SK-N-SH treated with all-trans-retinoic acid at 6 μM for 48 hours (cell line): ENCODE results near the gene MRPL1.

Experiments used
- ATAC-seq: fragments of 200-7000 bp; cut with Tn5 transposase; 3 replicates; pipeline ENCODE4 v1.9.1; 2020; ENCODE audit warnings: mild to moderate bottlenecking, moderate library complexity
- ARNTL ChIP-seq: fragments of 450-650 bp; formaldehyde crosslinking; IDR thresholded peaks from 2 replicates; pipeline ENCODE4 v1.5.0; 2020; ENCODE audit warnings: low read depth, mild to moderate bottlenecking, moderate library complexity, borderline replicate concordance
- BACH2 ChIP-seq: fragments of 250-450 bp; sonication (Bioruptor Pico); IDR thresholded peaks from 2 replicates; pipeline ENCODE4 v1.9.0; 2021; ENCODE audit warnings: mild to moderate bottlenecking, borderline replicate concordance
- CSDC2 ChIP-seq: fragments of 250-450 bp; sonication (Bioruptor Pico); IDR thresholded peaks from 2 replicates; pipeline ENCODE4 v1.5.0; 2020; ENCODE audit warnings: mild to moderate bottlenecking, moderate library complexity
- ESRRG ChIP-seq: fragments of 250-450 bp; sonication (Bioruptor Pico); IDR thresholded peaks from 2 replicates; pipeline ENCODE4 v1.6.1; 2021; ENCODE audit warnings: mild to moderate bottlenecking
- ISL1 ChIP-seq: fragments of 250-450 bp; sonication (Bioruptor Pico); IDR thresholded peaks from 2 replicates; pipeline ENCODE4 v2.1.2; 2022; ENCODE audit warnings: mild to moderate bottlenecking, moderate library complexity
- OSR1 ChIP-seq: fragments of 250-450 bp; sonication (Bioruptor Pico); IDR thresholded peaks from 2 replicates; pipeline ENCODE4 v1.8.0; 2022; ENCODE audit warnings: moderate library complexity, mild to moderate bottlenecking, inconsistent platforms
- POU6F1 ChIP-seq: fragments of 250-450 bp; sonication (Bioruptor Pico); IDR thresholded peaks from 2 replicates; pipeline ENCODE4 v1.8.0; 2021; ENCODE audit warnings: low read depth, mild to moderate bottlenecking, moderate library complexity, borderline replicate concordance
- PPARA ChIP-seq: fragments of 250-450 bp; sonication (Bioruptor Pico); IDR thresholded peaks from 2 replicates; pipeline ENCODE4 v1.5.0; 2020; ENCODE audit warnings: mild to moderate bottlenecking, borderline replicate concordance
- RARB ChIP-seq: fragments of 250-450 bp; sonication (Bioruptor Pico); IDR thresholded peaks from 2 replicates; pipeline ENCODE4 v1.8.0; 2021; ENCODE audit warnings: mild to moderate bottlenecking, moderate library complexity
- TCF4 ChIP-seq: fragments of 250-450 bp; sonication (Bioruptor Pico); IDR thresholded peaks from 2 replicates; pipeline ENCODE4 v1.8.0; 2021; ENCODE audit warnings: mild to moderate bottlenecking, moderate library complexity, borderline replicate concordance
- TOX ChIP-seq: fragments of 250-450 bp; sonication (Bioruptor Pico); IDR thresholded peaks from 2 replicates; pipeline ENCODE4 v1.8.0; 2021; ENCODE audit warnings: mild to moderate bottlenecking, moderate library complexity, borderline replicate concordance
- ZC3H10 ChIP-seq: fragments of 250-450 bp; sonication (Bioruptor Pico); IDR thresholded peaks from 2 replicates; pipeline ENCODE4 v1.5.1; 2021; ENCODE audit warnings: mild to moderate bottlenecking, moderate library complexity
- ZFP3 ChIP-seq: fragments of 250-450 bp; sonication (Bioruptor Pico); IDR thresholded peaks from 2 replicates; pipeline ENCODE4 v1.5.0; 2020; ENCODE audit warnings: mild to moderate bottlenecking, moderate library complexity
- ZFP30 ChIP-seq: fragments of 450-650 bp; formaldehyde crosslinking; IDR thresholded peaks from 2 replicates; pipeline ENCODE4 v1.5.0; 2022; ENCODE audit warnings: mild to moderate bottlenecking, moderate library complexity
- ZNF565 ChIP-seq: fragments of 450-650 bp; formaldehyde crosslinking; conservative IDR thresholded peaks from 2 replicates; pipeline ENCODE4 v1.5.0; 2020; ENCODE audit warnings: low read depth, mild to moderate bottlenecking, moderate library complexity
- ZNF70 ChIP-seq: fragments of 450-650 bp; formaldehyde crosslinking; IDR thresholded peaks from 2 replicates; pipeline ENCODE4 v1.5.0; 2020; ENCODE audit warnings: mild to moderate bottlenecking, moderate library complexity
- ZNF8 ChIP-seq: fragments of 450-650 bp; formaldehyde crosslinking; IDR thresholded peaks from 2 replicates; pipeline ENCODE4 v1.5.0; 2020; ENCODE audit warnings: mild to moderate bottlenecking, moderate library complexity
- TF ChIP-seq, protein P1 (sequence below): fragments of 250-450 bp; sonication (Bioruptor Pico); IDR thresholded peaks from 2 replicates; pipeline ENCODE4 v1.8.0; 2020; ENCODE audit warnings: mild to moderate bottlenecking, moderate library complexity, borderline replicate concordance
- TF ChIP-seq, protein P2 (sequence below): fragments of 250-450 bp; sonication (Bioruptor Pico); IDR thresholded peaks from 2 replicates; pipeline ENCODE4 v1.5.1; 2020; ENCODE audit warnings: low read depth, mild to moderate bottlenecking, moderate library complexity
- TF ChIP-seq, protein P3 (sequence below): fragments of 250-450 bp; sonication (Bioruptor Pico); IDR thresholded peaks from 2 replicates; pipeline ENCODE4 v1.5.0; 2020; ENCODE audit warnings: mild to moderate bottlenecking, moderate library complexity
- TF ChIP-seq, protein P4 (sequence below): fragments of 250-450 bp; sonication (Bioruptor Pico); IDR thresholded peaks from 2 replicates; pipeline ENCODE4 v1.5.1; 2021; ENCODE audit warnings: mild to moderate bottlenecking, moderate library complexity

MRPL1 gene

GRCh38 chr4:77872723-77873445 lies 10.3 kb downstream of the MRPL1 start:
- no peak for ATAC-seq
- no peak for TF ChIP-seq ESRRG (CRISPR knock-in tag)
- TF ChIP-seq ZNF8 (CRISPR knock-in tag): no peak
- no peak for TF ChIP-seq ZC3H10 (CRISPR knock-in tag)
- TF ChIP-seq, protein P1, sequence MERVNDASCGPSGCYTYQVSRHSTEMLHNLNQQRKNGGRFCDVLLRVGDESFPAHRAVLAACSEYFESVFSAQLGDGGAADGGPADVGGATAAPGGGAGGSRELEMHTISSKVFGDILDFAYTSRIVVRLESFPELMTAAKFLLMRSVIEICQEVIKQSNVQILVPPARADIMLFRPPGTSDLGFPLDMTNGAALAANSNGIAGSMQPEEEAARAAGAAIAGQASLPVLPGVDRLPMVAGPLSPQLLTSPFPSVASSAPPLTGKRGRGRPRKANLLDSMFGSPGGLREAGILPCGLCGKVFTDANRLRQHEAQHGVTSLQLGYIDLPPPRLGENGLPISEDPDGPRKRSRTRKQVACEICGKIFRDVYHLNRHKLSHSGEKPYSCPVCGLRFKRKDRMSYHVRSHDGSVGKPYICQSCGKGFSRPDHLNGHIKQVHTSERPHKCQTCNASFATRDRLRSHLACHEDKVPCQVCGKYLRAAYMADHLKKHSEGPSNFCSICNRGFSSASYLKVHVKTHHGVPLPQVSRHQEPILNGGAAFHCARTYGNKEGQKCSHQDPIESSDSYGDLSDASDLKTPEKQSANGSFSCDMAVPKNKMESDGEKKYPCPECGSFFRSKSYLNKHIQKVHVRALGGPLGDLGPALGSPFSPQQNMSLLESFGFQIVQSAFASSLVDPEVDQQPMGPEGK (CRISPR knock-in tag): no peak
- no peak for TF ChIP-seq BACH2
- TF ChIP-seq, protein P2, sequence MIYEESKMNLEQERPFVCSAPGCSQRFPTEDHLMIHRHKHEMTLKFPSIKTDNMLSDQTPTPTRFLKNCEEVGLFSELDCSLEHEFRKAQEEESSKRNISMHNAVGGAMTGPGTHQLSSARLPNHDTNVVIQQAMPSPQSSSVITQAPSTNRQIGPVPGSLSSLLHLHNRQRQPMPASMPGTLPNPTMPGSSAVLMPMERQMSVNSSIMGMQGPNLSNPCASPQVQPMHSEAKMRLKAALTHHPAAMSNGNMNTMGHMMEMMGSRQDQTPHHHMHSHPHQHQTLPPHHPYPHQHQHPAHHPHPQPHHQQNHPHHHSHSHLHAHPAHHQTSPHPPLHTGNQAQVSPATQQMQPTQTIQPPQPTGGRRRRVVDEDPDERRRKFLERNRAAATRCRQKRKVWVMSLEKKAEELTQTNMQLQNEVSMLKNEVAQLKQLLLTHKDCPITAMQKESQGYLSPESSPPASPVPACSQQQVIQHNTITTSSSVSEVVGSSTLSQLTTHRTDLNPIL (CRISPR knock-in tag): no peak
- TF ChIP-seq PPARA (CRISPR knock-in tag): no peak
- no peak for TF ChIP-seq RARB (CRISPR knock-in tag)
- TF ChIP-seq ZNF565 (CRISPR knock-in tag): no peak
- TF ChIP-seq ZNF70 (CRISPR knock-in tag): no peak
- TF ChIP-seq ARNTL: no peak
- no peak for TF ChIP-seq ZFP30 (CRISPR knock-in tag)
- TF ChIP-seq ISL1 (CRISPR knock-in tag): no peak
- TF ChIP-seq CSDC2 (CRISPR knock-in tag): no peak
- TF ChIP-seq, all 23 proteins: peak for 0

DNA sequence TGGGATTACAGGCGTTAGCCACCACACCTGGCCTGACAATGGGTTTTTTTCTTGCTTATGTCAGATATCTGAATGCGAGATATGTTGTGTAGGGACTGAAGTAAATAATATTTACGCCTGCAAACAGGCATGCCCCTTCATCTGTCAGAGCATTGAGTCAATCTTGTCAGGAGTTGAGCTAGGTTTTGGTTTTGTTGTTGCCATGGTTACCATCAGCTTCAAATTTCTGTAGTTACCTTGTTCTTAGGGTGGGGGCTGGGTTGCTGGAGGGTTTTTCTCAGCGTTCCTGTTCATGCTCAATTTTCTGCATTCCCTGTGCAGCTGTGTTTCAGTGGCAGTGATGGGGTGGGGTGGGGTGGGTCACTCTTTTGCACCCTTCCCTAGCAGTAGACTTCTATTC lies 14.5 kb downstream of the MRPL1 start:
- TF ChIP-seq ZNF565 (CRISPR knock-in tag) (no peak), ARNTL (no peak), PPARA (CRISPR knock-in tag) (no peak), TCF4 (CRISPR knock-in tag) (no peak), ZFP30 (CRISPR knock-in tag) (no peak), BACH2 (no peak), ZNF8 (CRISPR knock-in tag) (no peak), OSR1 (CRISPR knock-in tag) (no peak), ZFP3 (CRISPR knock-in tag) (no peak)
- TF ChIP-seq, protein P3, sequence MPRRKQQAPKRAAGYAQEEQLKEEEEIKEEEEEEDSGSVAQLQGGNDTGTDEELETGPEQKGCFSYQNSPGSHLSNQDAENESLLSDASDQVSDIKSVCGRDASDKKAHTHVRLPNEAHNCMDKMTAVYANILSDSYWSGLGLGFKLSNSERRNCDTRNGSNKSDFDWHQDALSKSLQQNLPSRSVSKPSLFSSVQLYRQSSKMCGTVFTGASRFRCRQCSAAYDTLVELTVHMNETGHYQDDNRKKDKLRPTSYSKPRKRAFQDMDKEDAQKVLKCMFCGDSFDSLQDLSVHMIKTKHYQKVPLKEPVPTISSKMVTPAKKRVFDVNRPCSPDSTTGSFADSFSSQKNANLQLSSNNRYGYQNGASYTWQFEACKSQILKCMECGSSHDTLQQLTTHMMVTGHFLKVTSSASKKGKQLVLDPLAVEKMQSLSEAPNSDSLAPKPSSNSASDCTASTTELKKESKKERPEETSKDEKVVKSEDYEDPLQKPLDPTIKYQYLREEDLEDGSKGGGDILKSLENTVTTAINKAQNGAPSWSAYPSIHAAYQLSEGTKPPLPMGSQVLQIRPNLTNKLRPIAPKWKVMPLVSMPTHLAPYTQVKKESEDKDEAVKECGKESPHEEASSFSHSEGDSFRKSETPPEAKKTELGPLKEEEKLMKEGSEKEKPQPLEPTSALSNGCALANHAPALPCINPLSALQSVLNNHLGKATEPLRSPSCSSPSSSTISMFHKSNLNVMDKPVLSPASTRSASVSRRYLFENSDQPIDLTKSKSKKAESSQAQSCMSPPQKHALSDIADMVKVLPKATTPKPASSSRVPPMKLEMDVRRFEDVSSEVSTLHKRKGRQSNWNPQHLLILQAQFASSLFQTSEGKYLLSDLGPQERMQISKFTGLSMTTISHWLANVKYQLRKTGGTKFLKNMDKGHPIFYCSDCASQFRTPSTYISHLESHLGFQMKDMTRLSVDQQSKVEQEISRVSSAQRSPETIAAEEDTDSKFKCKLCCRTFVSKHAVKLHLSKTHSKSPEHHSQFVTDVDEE (CRISPR knock-in tag): no peak
- TF ChIP-seq, protein P4, sequence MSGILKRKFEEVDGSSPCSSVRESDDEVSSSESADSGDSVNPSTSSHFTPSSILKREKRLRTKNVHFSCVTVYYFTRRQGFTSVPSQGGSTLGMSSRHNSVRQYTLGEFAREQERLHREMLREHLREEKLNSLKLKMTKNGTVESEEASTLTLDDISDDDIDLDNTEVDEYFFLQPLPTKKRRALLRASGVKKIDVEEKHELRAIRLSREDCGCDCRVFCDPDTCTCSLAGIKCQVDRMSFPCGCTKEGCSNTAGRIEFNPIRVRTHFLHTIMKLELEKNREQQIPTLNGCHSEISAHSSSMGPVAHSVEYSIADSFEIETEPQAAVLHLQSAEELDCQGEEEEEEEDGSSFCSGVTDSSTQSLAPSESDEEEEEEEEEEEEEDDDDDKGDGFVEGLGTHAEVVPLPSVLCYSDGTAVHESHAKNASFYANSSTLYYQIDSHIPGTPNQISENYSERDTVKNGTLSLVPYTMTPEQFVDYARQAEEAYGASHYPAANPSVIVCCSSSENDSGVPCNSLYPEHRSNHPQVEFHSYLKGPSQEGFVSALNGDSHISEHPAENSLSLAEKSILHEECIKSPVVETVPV: no peak
- ATAC-seq: no peak

GRCh38 chr4:77877771-77878565 lies 15.3 kb downstream of the MRPL1 start:
- no peak for ATAC-seq
- TF ChIP-seq ARNTL (no peak), ZFP30 (CRISPR knock-in tag) (no peak), POU6F1 (no peak), ZNF70 (CRISPR knock-in tag) (no peak), ZFP3 (CRISPR knock-in tag) (no peak), ZNF565 (CRISPR knock-in tag) (no peak), RARB (CRISPR knock-in tag) (no peak), PPARA (CRISPR knock-in tag) (no peak), TCF4 (CRISPR knock-in tag) (no peak), ISL1 (CRISPR knock-in tag) (no peak), TOX (CRISPR knock-in tag) (no peak)
- TF ChIP-seq, protein P4: no peak
- TF ChIP-seq, protein P3 (CRISPR knock-in tag): no peak
